HCT116 (cell line): ENCODE measurements around the gene RNF130. TPM values are rescaled to one million over a fixed set of nuclear protein-coding genes. Genes with fewer than 3 reads are reported as not detected.

Source experiments
- ATAC-seq: fragments of 200-7000 bp; cut with Tn5 transposase; 2 replicates; pipeline ENCODE4 v1.9.1; 2020; ENCODE audit warnings: mild to moderate bottlenecking, moderate library complexity
- BruUV-seq: library from RNA; stranded (reverse); fragments of 400-500 nt; replicated peaks from 2 replicates; lab custom pipeline; 2021; lab: Mats Ljungman, UMichigan
- CTCF ChIA-PET: fragments of 300-600 bp; sonication (Branson Sonifier 250); formaldehyde crosslinking; loops from one replicate; lab custom pipeline; 2021; ENCODE audit warnings: antibody characterized with exemption; lab: Charles Lee
- POLR2A ChIA-PET: fragments of 300-600, 350-600 bp; sonication (Branson Sonifier 250); formaldehyde crosslinking; loops from one replicate; lab custom pipeline; 2021; ENCODE audit warnings: antibody characterized with exemption; lab: Charles Lee
- RAD21 ChIA-PET, 2 experiments: fragments of 300-600 bp; sonication (Branson Sonifier 250); formaldehyde crosslinking; loops; one replicate each; lab custom pipeline; 2023; ENCODE audit warnings: low total read pairs in 2 of 2; ENCODE audit not compliant: uncharacterized antibody in 2 of 2, unreplicated experiment in 2 of 2, low non-redundant PET in 1 of 2; lab: Charles Lee
- DNase-seq: peaks from one replicate; pipeline ENCODE4 v3.0.0-alpha.2; 2010; ENCODE audit warnings: low read depth, low spot score
- H2AFZ ChIP-seq: fragments of 200-600 bp; shearing (Covaris generic), sonication (generic); 2 replicates; pipeline ENCODE4 v1.6.1; 2017; ENCODE audit warnings: low read depth, mixed run types, mixed read lengths, antibody characterized with exemption, low read length; ENCODE audit not compliant: poor library complexity, severe bottlenecking
- H3K27ac ChIP-seq: 2 replicates; pipeline ENCODE4 v1.5.1; 2012; ENCODE audit warnings: low read depth, low read length
- H3K27me3 ChIP-seq: fragments of 200-600 bp; sonication (generic); 2 replicates; pipeline ENCODE4 v1.6.1; 2016; ENCODE audit warnings: mixed run types, low read length, mixed read lengths; ENCODE audit not compliant: insufficient read depth
- H3K36me3 ChIP-seq, 2 experiments: fragments of 200-500 bp in 1 of 2; fragments of 200-600 bp in 1 of 2; sonication (Bioruptor generic) in 1 of 2; sonication (generic) in 1 of 2; 2 replicates each; pipeline versions ENCODE4 v1.5.1 to v1.6.1; 2014 to 2016; ENCODE audit warnings: low read length in 2 of 2, inconsistent platforms in 1 of 2, mixed read lengths in 1 of 2, mixed run types in 1 of 2; ENCODE audit not compliant: insufficient read depth in 2 of 2, control insufficient read depth in 1 of 2
- H3K4me1 ChIP-seq, 2 experiments: fragments of 200-600 bp in 1 of 2; sonication (generic) in 1 of 2; 2 replicates each; pipeline versions ENCODE4 v1.5.1 to v1.6.1; 2012 to 2017; ENCODE audit warnings: low read length in 2 of 2, inconsistent platforms in 1 of 2, mild to moderate bottlenecking in 1 of 2, mixed read lengths in 1 of 2, mixed run types in 1 of 2, moderate library complexity in 1 of 2; ENCODE audit not compliant: insufficient read depth in 2 of 2, control insufficient read depth in 1 of 2
- H3K4me2 ChIP-seq: fragments of 200-600 bp; sonication (generic); 2 replicates; pipeline ENCODE4 v1.6.1; 2017; ENCODE audit warnings: mixed run types, low read length, mixed read lengths
- H3K4me3 ChIP-seq, 2 experiments: fragments of 200-600 bp in 1 of 2; sonication (generic) in 1 of 2; replicated peaks in 1 of 2; 2 replicates each; pipeline ENCODE4 v1.5.1; 2011 to 2016; ENCODE audit warnings: low read length in 2 of 2, control low read depth in 1 of 2, low read depth in 1 of 2, mild to moderate bottlenecking in 1 of 2, mixed read lengths in 1 of 2, mixed run types in 1 of 2
- H3K79me2 ChIP-seq: fragments of 200-600 bp; sonication (generic); 2 replicates; pipeline ENCODE4 v1.6.1; 2017; ENCODE audit warnings: mild to moderate bottlenecking, mixed run types, low read length, moderate library complexity, mixed read lengths; ENCODE audit not compliant: insufficient read depth
- H3K9ac ChIP-seq: fragments of 200-600 bp; sonication (generic); 2 replicates; pipeline ENCODE4 v1.6.1; 2016; ENCODE audit warnings: low read length, mixed read lengths
- H3K9me2 ChIP-seq: fragments of 200-600 bp; sonication (generic), shearing (Covaris generic); 2 replicates; pipeline ENCODE4 v1.6.1; 2017; ENCODE audit warnings: mixed run types, mild to moderate bottlenecking, moderate library complexity; ENCODE audit not compliant: insufficient read depth
- H3K9me3 ChIP-seq, 2 experiments: fragments of 200-500 bp in 1 of 2; fragments of 200-600 bp in 1 of 2; sonication (Bioruptor generic) in 1 of 2; sonication (generic) in 1 of 2; 2 replicates each; pipeline ENCODE4 v1.6.1; 2014 to 2017; ENCODE audit warnings: low read length in 2 of 2, mixed read lengths in 2 of 2, inconsistent platforms in 1 of 2, low read depth in 1 of 2, mild to moderate bottlenecking in 1 of 2, mixed run types in 1 of 2, moderate library complexity in 1 of 2; ENCODE audit not compliant: control insufficient read depth in 1 of 2, insufficient read depth in 1 of 2
- H4K20me1 ChIP-seq: fragments of 200-600 bp; sonication (generic), shearing (Covaris generic); 2 replicates; pipeline ENCODE4 v1.6.1; 2017; ENCODE audit warnings: mixed run types, mild to moderate bottlenecking, moderate library complexity; ENCODE audit not compliant: insufficient read depth
- ELF1 ChIP-seq: IDR thresholded peaks from 2 replicates; pipeline ENCODE4 v1.6.1; 2012; ENCODE audit warnings: low read depth, borderline replicate concordance
- EZH2phosphoT487 ChIP-seq: fragments of 200-600 bp; IDR thresholded peaks from 2 replicates; pipeline ENCODE4 v1.6.1; 2018; ENCODE audit warnings: antibody characterized with exemption, borderline replicate concordance
- POLR2A ChIP-seq: IDR thresholded peaks from 2 replicates; pipeline ENCODE4 v1.7.0; 2011; ENCODE audit warnings: borderline replicate concordance; ENCODE audit not compliant: insufficient read depth, insufficient read length; ENCODE audit errors: extremely low read depth
- POLR2AphosphoS5 ChIP-seq: IDR thresholded peaks from 2 replicates; pipeline ENCODE4 v1.6.1; 2011; ENCODE audit warnings: mild to moderate bottlenecking, low read depth, low read length, moderate library complexity
- RAD21 ChIP-seq: IDR thresholded peaks from 2 replicates; pipeline ENCODE4 v1.6.1; 2012; ENCODE audit warnings: low read depth, mild to moderate bottlenecking
- REST ChIP-seq: IDR thresholded peaks from 2 replicates; pipeline ENCODE4 v1.6.1; 2012; ENCODE audit warnings: low read depth
- SP1 ChIP-seq: IDR thresholded peaks from 2 replicates; pipeline ENCODE4 v1.6.1; 2012; ENCODE audit warnings: low read depth
- ZBTB33 ChIP-seq: IDR thresholded peaks from 2 replicates; pipeline ENCODE4 v1.6.1; 2011; ENCODE audit warnings: mild to moderate bottlenecking, low read length, moderate library complexity; ENCODE audit not compliant: insufficient replicate concordance; ENCODE audit errors: extremely low read depth
- ZNF274 ChIP-seq: fragments of 200-500 bp; sonication (Bioruptor generic); IDR thresholded peaks from 2 replicates; pipeline ENCODE4 v1.6.1; 2014; ENCODE audit warnings: mild to moderate bottlenecking, low read depth, low read length, inconsistent platforms
- intact Hi-C: fragments of 100-400 bp; cut with micrococcal nuclease; formaldehyde crosslinking; loops from 2 replicates; pipeline ENCODE4 v1.10.0; 2022
- total RNA-seq: library from RNA; stranded (reverse); gene quantifications from one replicate; pipeline ENCODE4 v1.2.1, GENCODE V29; 2021; ENCODE audit not compliant: unreplicated experiment

Gene RNF130
- total RNA-seq, 1 experiment from 2014 or later: 34.9 TPM

GRCh38 chr5:180041301-180042274 lies 30.0 kb downstream of the RNF130 start:
- no peaks in the 10 kb centered on the region for H3K79me2 ChIP-seq
- ChIA-PET CTCF (no interaction called here), RAD21 (no interaction called here), POLR2A (no interaction called here)
- H3K9me2 ChIP-seq: no peaks in the 10 kb centered on the region
- no peak overlapping the region for H3K27ac ChIP-seq
- no peak overlapping the region for H3K4me2 ChIP-seq
- TF ChIP-seq EZH2phosphoT487: no peak
- no peak for TF ChIP-seq POLR2AphosphoS5
- TF ChIP-seq ZBTB33: no peak
- no peak for TF ChIP-seq REST
- no peak for TF ChIP-seq ELF1
- no peak for TF ChIP-seq ZNF274
- TF ChIP-seq RAD21: no peak
- TF ChIP-seq SP1: no peak
- TF ChIP-seq POLR2A: no peak
- DNase-seq (no peak), ATAC-seq (no peak)
- no peak overlapping the region for H3K4me3 ChIP-seq
- no peak overlapping the region for H3K9ac ChIP-seq
- no peaks in the 10 kb centered on the region for H3K27me3 ChIP-seq
- BruUV-seq: no TSS peak
- H4K20me1 ChIP-seq: no peaks in the 10 kb centered on the region
- H2AFZ ChIP-seq: no peak overlapping the region
- no peaks in the 10 kb centered on the region for H3K9me3 ChIP-seq
- intact Hi-C loops: no loop called here
- H3K36me3 ChIP-seq: peaks cover 0 to 10% of the 10 kb centered on the region in 2 experiments; a peak in 1 of 4 replicates
- H3K4me1 ChIP-seq: no peaks in the 10 kb centered on the region
